Sigmoid colon (tissue), 4 donors: ENCODE data around the gene CREBZF.

ENCODE experiments used
- EP300 ChIP-seq, 4 donors: sonication (generic); formaldehyde crosslinking; IDR thresholded peaks; one replicate each; pipeline ENCODE4 v1.6.1; 2017; ENCODE audit warnings: antibody characterized with exemption in 4 of 4
- POLR2A ChIP-seq, 2 donors: fragments of 450-650 bp; IDR thresholded peaks; one replicate each; pipeline ENCODE4 v1.6.1; 2016; ENCODE audit warnings: antibody characterized with exemption in 2 of 2, mild to moderate bottlenecking in 2 of 2, moderate library complexity in 2 of 2
- POLR2AphosphoS5 ChIP-seq, 4 donors: sonication (generic); formaldehyde crosslinking; IDR thresholded peaks; one replicate each; pipeline ENCODE4 v1.6.1; 2017; ENCODE audit warnings: antibody characterized with exemption in 4 of 4
- TF ChIP-seq, protein P1 (sequence below), 4 experiments: fragments of 450-650 bp in 3 of 4; fragments of 200-600 bp in 1 of 4; IDR thresholded peaks; one replicate each; pipeline ENCODE4 v1.5.1; 2016 to 2019; ENCODE audit warnings: antibody characterized with exemption in 4 of 4, mild to moderate bottlenecking in 3 of 4, moderate library complexity in 2 of 4

DNA sequence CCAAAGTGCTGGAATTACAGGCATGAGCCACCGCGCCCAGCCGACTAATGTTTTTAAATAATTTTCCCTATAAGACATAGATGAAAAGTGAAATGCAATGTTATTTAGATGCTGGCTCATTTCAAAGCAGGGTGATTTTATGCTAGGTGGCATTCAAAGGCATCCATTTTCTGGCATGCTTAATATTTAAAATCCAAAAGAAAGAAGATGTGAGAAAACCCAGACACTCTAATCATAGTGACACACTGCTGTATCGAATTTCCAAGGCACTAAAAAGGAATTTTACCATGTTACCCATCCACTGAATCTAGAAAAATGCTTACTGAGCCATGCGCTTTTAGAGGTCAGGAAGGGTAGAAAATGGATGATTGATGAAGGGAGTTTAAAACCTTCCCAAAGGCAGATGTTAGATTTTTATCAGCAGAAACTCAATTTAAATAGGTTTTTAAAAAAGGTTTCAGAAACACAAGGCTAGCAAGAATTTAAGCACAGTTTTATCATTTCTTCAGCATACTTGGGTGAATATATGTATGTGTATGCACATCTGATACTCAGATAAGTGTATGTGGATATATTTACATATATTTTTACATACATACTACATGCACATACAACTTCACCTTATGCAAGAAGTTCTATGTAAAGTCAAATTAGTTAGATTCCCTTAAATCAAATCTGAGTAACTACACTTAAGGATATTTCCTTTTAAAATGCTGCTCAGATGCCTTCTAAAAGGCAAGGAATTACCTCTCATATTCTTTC is 45.2 kb upstream of the CREBZF start:
- TF ChIP-seq, protein P1, sequence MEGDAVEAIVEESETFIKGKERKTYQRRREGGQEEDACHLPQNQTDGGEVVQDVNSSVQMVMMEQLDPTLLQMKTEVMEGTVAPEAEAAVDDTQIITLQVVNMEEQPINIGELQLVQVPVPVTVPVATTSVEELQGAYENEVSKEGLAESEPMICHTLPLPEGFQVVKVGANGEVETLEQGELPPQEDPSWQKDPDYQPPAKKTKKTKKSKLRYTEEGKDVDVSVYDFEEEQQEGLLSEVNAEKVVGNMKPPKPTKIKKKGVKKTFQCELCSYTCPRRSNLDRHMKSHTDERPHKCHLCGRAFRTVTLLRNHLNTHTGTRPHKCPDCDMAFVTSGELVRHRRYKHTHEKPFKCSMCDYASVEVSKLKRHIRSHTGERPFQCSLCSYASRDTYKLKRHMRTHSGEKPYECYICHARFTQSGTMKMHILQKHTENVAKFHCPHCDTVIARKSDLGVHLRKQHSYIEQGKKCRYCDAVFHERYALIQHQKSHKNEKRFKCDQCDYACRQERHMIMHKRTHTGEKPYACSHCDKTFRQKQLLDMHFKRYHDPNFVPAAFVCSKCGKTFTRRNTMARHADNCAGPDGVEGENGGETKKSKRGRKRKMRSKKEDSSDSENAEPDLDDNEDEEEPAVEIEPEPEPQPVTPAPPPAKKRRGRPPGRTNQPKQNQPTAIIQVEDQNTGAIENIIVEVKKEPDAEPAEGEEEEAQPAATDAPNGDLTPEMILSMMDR (IDR thresholded peaks at IDR 0.05) = no peak
- TF ChIP-seq POLR2A (IDR thresholded peaks at IDR 0.05) (no peak), POLR2AphosphoS5 (IDR thresholded peaks at IDR 0.05) (no peak), EP300 (IDR thresholded peaks at IDR 0.05) (no peak)
